ENCODE data around the gene AFF3. TPM values are rescaled to one million over a fixed set of nuclear protein-coding genes. Genes with fewer than 3 reads are reported as not detected.
"Not testable (repeated sequence)": the region's sequence is repeated elsewhere in the genome, so short reads cannot be mapped to it uniquely, and the experiment has no call there.

AFF3 gene
- total and polyA plus RNA-seq, 3 donors from 2014 or later: 18.0 to 34.4 (median 27.1) TPM

GRCh38 chr2:99777656-99778290 is 364.6 kb downstream of the AFF3 start:
- Histone ChIP-seq H3K27ac (no peak overlapping the region), H3K9me3 (no peaks in the 10 kb centered on the region), H3K27me3 (no peaks in the 10 kb centered on the region), H3K4me3 (no peak overlapping the region), H3K36me3 (ENCODE audit: low read depth, missing control alignments) (no peaks in the 10 kb centered on the region), H3K4me1 (peaks cover 4% of the 10 kb centered on the region)
- WGBS, 2 donors: 92 to 93% methylated on average over 6 of the region's 6 CpGs
- intact Hi-C loops (cut with DNase I; ENCODE audit: low total_unique reads): no loop called here
- TF ChIP-seq POLR2A (IDR thresholded peaks at IDR 0.05): no peak
- TF ChIP-seq, protein P1, sequence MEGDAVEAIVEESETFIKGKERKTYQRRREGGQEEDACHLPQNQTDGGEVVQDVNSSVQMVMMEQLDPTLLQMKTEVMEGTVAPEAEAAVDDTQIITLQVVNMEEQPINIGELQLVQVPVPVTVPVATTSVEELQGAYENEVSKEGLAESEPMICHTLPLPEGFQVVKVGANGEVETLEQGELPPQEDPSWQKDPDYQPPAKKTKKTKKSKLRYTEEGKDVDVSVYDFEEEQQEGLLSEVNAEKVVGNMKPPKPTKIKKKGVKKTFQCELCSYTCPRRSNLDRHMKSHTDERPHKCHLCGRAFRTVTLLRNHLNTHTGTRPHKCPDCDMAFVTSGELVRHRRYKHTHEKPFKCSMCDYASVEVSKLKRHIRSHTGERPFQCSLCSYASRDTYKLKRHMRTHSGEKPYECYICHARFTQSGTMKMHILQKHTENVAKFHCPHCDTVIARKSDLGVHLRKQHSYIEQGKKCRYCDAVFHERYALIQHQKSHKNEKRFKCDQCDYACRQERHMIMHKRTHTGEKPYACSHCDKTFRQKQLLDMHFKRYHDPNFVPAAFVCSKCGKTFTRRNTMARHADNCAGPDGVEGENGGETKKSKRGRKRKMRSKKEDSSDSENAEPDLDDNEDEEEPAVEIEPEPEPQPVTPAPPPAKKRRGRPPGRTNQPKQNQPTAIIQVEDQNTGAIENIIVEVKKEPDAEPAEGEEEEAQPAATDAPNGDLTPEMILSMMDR (IDR thresholded peaks at IDR 0.05): no peak
- no peak for DNase-seq

GRCh38 chr2:99776906-99777646 is 365.3 kb downstream of the AFF3 start:
- no peaks in the 10 kb centered on the region for H3K9me3 ChIP-seq
- 88 to 92% methylated on average over 8 of the region's 8 CpGs for WGBS, 2 donors
- TF ChIP-seq, protein P1 (IDR thresholded peaks at IDR 0.05): no peak
- TF ChIP-seq POLR2A (IDR thresholded peaks at IDR 0.05): no peak

DNA sequence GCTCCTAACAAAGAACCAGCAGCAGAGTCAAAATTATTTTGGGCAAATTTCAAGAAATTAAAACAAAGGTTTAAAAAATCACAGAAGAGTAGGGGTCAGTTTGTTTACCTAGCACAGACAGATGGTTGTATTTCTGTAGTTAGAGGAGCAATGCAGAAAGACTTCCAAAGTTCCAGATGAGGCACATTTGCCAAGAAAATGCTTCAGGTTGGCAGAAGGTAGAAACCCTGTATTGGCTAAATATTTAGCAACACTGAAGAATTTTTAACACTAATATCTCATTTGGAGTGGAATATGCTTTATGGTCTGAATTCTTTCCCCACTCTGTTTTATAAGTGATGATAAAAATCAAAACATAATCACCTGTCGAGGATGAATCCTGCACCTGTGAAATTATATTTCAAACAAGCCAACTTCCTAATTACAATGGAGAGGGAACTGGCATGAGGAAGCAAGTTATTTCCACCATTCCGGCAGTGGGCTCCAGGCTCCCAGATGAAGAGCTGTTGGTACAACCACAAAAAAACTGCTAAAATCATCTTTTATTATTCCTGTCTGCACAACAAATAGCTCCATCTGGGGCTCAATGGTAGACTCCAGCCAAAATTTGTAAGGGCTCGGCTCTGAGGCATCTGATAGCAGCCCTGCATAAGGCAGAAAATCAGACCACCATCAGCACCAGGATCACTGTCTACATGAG is 366.0 kb downstream of the AFF3 start:
- Histone ChIP-seq H3K9me3 (no peaks in the 10 kb centered on the region), H3K27ac (no peak overlapping the region), H3K4me1 (peaks cover 4% of the 10 kb centered on the region), H3K36me3 (ENCODE audit: low read depth, missing control alignments) (no peaks in the 10 kb centered on the region), H3K4me3 (no peak overlapping the region), H3K27me3 (no peaks in the 10 kb centered on the region)
- no peak for TF ChIP-seq POLR2A (IDR thresholded peaks at IDR 0.05)
- TF ChIP-seq, protein P1 (IDR thresholded peaks at IDR 0.05): no peak
- no peak for DNase-seq
- WGBS, 2 donors: 55 to 63% methylated on average over 3 of the region's 3 CpGs
- intact Hi-C loops (cut with DNase I; ENCODE audit: low total_unique reads): no loop called here

More at GRCh38 chr2:99776906-99777646, 365.3 kb downstream of the AFF3 start:
- no peaks in the 10 kb centered on the region for H3K27me3 ChIP-seq
- DNase-seq: no peak
- H3K4me1 ChIP-seq: peaks cover 4% of the 10 kb centered on the region
- no peaks in the 10 kb centered on the region for H3K36me3 ChIP-seq (ENCODE audit: low read depth, missing control alignments)
- intact Hi-C loops (cut with DNase I; ENCODE audit: low total_unique reads): no loop called here
- H3K27ac ChIP-seq: no peak overlapping the region
- no peak overlapping the region for H3K4me3 ChIP-seq

- no peak for DNase-seq
- no peaks in the 10 kb centered on the region for H3K9me3 ChIP-seq
- H3K4me3 ChIP-seq: no peak overlapping the region
- no peak overlapping the region for H3K27ac ChIP-seq
- TF ChIP-seq, protein P1 (IDR thresholded peaks at IDR 0.05): no peak
- TF ChIP-seq POLR2A (IDR thresholded peaks at IDR 0.05): no peak
- H3K27me3 ChIP-seq: no peaks in the 10 kb centered on the region
- H3K36me3 ChIP-seq (ENCODE audit: low read depth, missing control alignments): no peaks in the 10 kb centered on the region
- WGBS, 2 donors: 70 to 80% methylated on average over 4 of the region's 4 CpGs
- intact Hi-C loops (cut with DNase I; ENCODE audit: low total_unique reads): no loop called here
- H3K4me1 ChIP-seq: peaks cover 4% of the 10 kb centered on the region
Observed at GRCh38 chr2:99775585-99775984, 366.8 kb downstream of the AFF3 start.

- H3K27me3 ChIP-seq; H3K27ac ChIP-seq; intact Hi-C loops (cut with DNase I; ENCODE audit: low total_unique reads); DNase-seq; H3K36me3 ChIP-seq (ENCODE audit: low read depth, missing control alignments); H3K9me3 ChIP-seq; H3K4me3 ChIP-seq; H3K4me1 ChIP-seq: not testable (repeated sequence)
- WGBS, 2 donors: 81 to 86% methylated on average over 1 of the region's 1 CpG
Observed at GRCh38 chr2:99773642-99774041, 368.7 kb downstream of the AFF3 start.
